Activated B cell treated with CpG ODN at 0.5 μM for 24 hours (primary cell): ENCODE data around the gene CCDC51. TPM values are rescaled to one million over a fixed set of nuclear protein-coding genes. Genes with fewer than 3 reads are reported as not detected.

Source experiments
- ATAC-seq: fragments of 200-7000 bp; cut with Tn5 transposase; one replicate; pipeline ENCODE4 v1.10.0; 2021; ENCODE audit warnings: low read depth, mild to moderate bottlenecking, moderate library complexity
- CTCF ChIA-PET: fragments of 350-600 bp; sonication (Branson Sonifier 250); formaldehyde crosslinking; loops from one replicate; lab custom pipeline; 2021; ENCODE audit warnings: antibody characterized with exemption; lab: Charles Lee
- POLR2A ChIA-PET: fragments of 350-600 bp; sonication (Branson Sonifier 250); formaldehyde crosslinking; loops from one replicate; lab custom pipeline; 2021; ENCODE audit warnings: antibody characterized with exemption; lab: Charles Lee
- DNase-seq: peaks from one replicate; pipeline ENCODE4 v3.0.0; 2022
- H3K27ac Mint-ChIP-seq: one replicate; pipeline ENCODE4 v1.8.0; 2020; ENCODE audit warnings: mixed read lengths
- H3K27me3 Mint-ChIP-seq: one replicate; pipeline ENCODE4 v1.8.0; 2021; ENCODE audit warnings: mixed read lengths
- H3K36me3 Mint-ChIP-seq: one replicate; pipeline ENCODE4 v1.8.0; 2021; ENCODE audit warnings: low read depth, mixed read lengths
- H3K4me1 Mint-ChIP-seq: one replicate; pipeline ENCODE4 v1.8.0; 2021; ENCODE audit warnings: mixed read lengths
- H3K4me3 Mint-ChIP-seq: one replicate; pipeline ENCODE4 v1.8.0; 2020; ENCODE audit warnings: mild to moderate bottlenecking, mixed read lengths
- H3K9me3 Mint-ChIP-seq: one replicate; pipeline ENCODE4 v1.8.0; 2020; ENCODE audit warnings: mixed read lengths
- CTCF ChIP-seq: fragments of 200-600 bp; IDR thresholded peaks from one replicate; pipeline ENCODE4 v1.8.0; 2022; ENCODE audit warnings: antibody characterized with exemption, mild to moderate bottlenecking
- intact Hi-C: fragments of 100-400 bp; cut with micrococcal nuclease; formaldehyde crosslinking; loops from one replicate; pipeline ENCODE4 v1.15.1; 2024
- total RNA-seq: library from RNA; stranded (reverse); gene quantifications from 2 replicates; pipeline ENCODE4 v1.2.3, GENCODE V29; 2022

Gene CCDC51
- total RNA-seq, 1 donor from 2014 or later, result 8.7 TPM

GRCh38 chr3:48413086-48413485 lies 26.8 kb downstream of the CCDC51 start:
- Mint-ChIP-seq H3K27ac (no peak overlapping the region), H3K9me3 (no peaks in the 10 kb centered on the region), H3K4me3 (no peak overlapping the region), H3K4me1 (no peaks in the 10 kb centered on the region), H3K36me3 (no peaks in the 10 kb centered on the region), H3K27me3 (no peaks in the 10 kb centered on the region)
- CTCF ChIA-PET, result no interaction called here
- no peak for ATAC-seq
- no peak for TF ChIP-seq CTCF
- intact Hi-C loops, result no loop called here
- POLR2A ChIA-PET, result no interaction called here
- DNase-seq, result no peak

- DNase-seq (no peak), ATAC-seq (no peak)
- no peaks in the 10 kb centered on the region for H3K9me3 Mint-ChIP-seq
- no peak overlapping the region for H3K27ac Mint-ChIP-seq
- no peaks in the 10 kb centered on the region for H3K4me1 Mint-ChIP-seq
- H3K4me3 Mint-ChIP-seq, result no peak overlapping the region
- TF ChIP-seq CTCF, result no peak
- intact Hi-C loops, result no loop called here
- no peaks in the 10 kb centered on the region for H3K27me3 Mint-ChIP-seq
- ChIA-PET CTCF (interaction anchor here (1.8 kb wide), 1 partner anchor 12 kb away, joined by 10 read pairs; no protein-coding TSS in a partner anchor), POLR2A (interaction anchor here (0.6 kb wide), 1 partner anchor 46 kb away, joined by 8 read pairs; no protein-coding TSS in a partner anchor)
- no peaks in the 10 kb centered on the region for H3K36me3 Mint-ChIP-seq
Observed at GRCh38 chr3:48412375-48413001, 27.4 kb downstream of the CCDC51 start.

- POLR2A ChIA-PET, result interaction anchor here (0.6 kb wide), 1 partner anchor 47 kb away, joined by 8 read pairs; no protein-coding TSS in a partner anchor
- no peak for DNase-seq
Observed at GRCh38 chr3:48411606-48412374, 28.1 kb downstream of the CCDC51 start.

GRCh38 chr3:48411041-48411588 lies 28.8 kb downstream of the CCDC51 start:
- intact Hi-C loops, result no loop called here
- no peak for TF ChIP-seq CTCF
- no peak for ATAC-seq
- Mint-ChIP-seq H3K27me3 (no peaks in the 10 kb centered on the region), H3K4me1 (no peaks in the 10 kb centered on the region), H3K9me3 (no peaks in the 10 kb centered on the region), H3K27ac (no peak overlapping the region), H3K36me3 (no peaks in the 10 kb centered on the region), H3K4me3 (no peak overlapping the region)
- DNase-seq, result no peak
- POLR2A ChIA-PET, result no interaction called here
- CTCF ChIA-PET, result interaction anchor here (1.8 kb wide), 1 partner anchor 10 kb away, joined by 10 read pairs; no protein-coding TSS in a partner anchor

More at GRCh38 chr3:48411606-48412374, 28.1 kb downstream of the CCDC51 start:
- intact Hi-C loops, result no loop called here
- ATAC-seq, result no peak
- Mint-ChIP-seq H3K9me3 (no peaks in the 10 kb centered on the region), H3K4me3 (no peak overlapping the region), H3K36me3 (no peaks in the 10 kb centered on the region), H3K4me1 (no peaks in the 10 kb centered on the region), H3K27me3 (no peaks in the 10 kb centered on the region), H3K27ac (no peak overlapping the region)
- CTCF ChIA-PET, result interaction anchor here (1.8 kb wide), 1 partner anchor 11 kb away, joined by 10 read pairs; no protein-coding TSS in a partner anchor
- no peak for TF ChIP-seq CTCF
